Dedifferentiated amniotic fluid mesenchymal stem cell (primary cell): Measurements from ENCODE around the gene DCAF12.
A peak's percentile ranks its signal among the peaks of the same experiment; 100 is the strongest.
"Not testable (repeated sequence)": the region's sequence is repeated elsewhere in the genome, so short reads cannot be mapped to it uniquely, and the experiment has no call there.

Experiments
- DNase-seq: peaks from one replicate; pipeline ENCODE4 v3.0.0-alpha.2; 2016; ENCODE audit errors: extremely low spot score

The DCAF12 gene

GRCh38 chr9:34126207-34127034 is at the start of gene DCAF12:
DCAF12 (minus strand) TSS chr9:34126698; CDS start chr9:34126431, 267 bp downstream.
- peak; percentile 81 for DNase-seq

- DNase-seq: no peak
These were observed 49.6 kb upstream of the DCAF12 start for GRCh38 chr9:34176089-34176488.

- DNase-seq: no peak
These were observed 45.4 kb upstream of the DCAF12 start for GRCh38 chr9:34171753-34172535.

GRCh38 chr9:34170237-34170991 is 43.9 kb upstream of the DCAF12 start:
- no peak for DNase-seq

- DNase-seq: no peak
These were observed 42.6 kb upstream of the DCAF12 start for GRCh38 chr9:34169125-34169524.

- DNase-seq: no peak
These were observed 36.9 kb upstream of the DCAF12 start for GRCh38 chr9:34163434-34163833.

- DNase-seq: peak; percentile 22
These were observed 31.9 kb upstream of the DCAF12 start for GRCh38 chr9:34158362-34158869.

GRCh38 chr9:34157898-34158297 is 31.4 kb upstream of the DCAF12 start:
- DNase-seq: no peak

- no peak for DNase-seq
These were observed 30.8 kb upstream of the DCAF12 start for GRCh38 chr9:34157318-34157717.

GRCh38 chr9:34154057-34154456 is 27.6 kb upstream of the DCAF12 start:
- DNase-seq: no peak

- no peak for DNase-seq
These were observed 24.9 kb upstream of the DCAF12 start for GRCh38 chr9:34151398-34151797.

GRCh38 chr9:34145165-34145564 is 18.7 kb upstream of the DCAF12 start:
- DNase-seq: no peak

GRCh38 chr9:34143116-34143515 is 16.6 kb upstream of the DCAF12 start:
- no peak for DNase-seq

- no peak for DNase-seq
These were observed 14.4 kb upstream of the DCAF12 start for GRCh38 chr9:34140853-34141252.

- peak; percentile 85 for DNase-seq
These were observed 13.1 kb upstream of the DCAF12 start for GRCh38 chr9:34139477-34140146.

- DNase-seq: not testable (repeated sequence)
These were observed 12.1 kb upstream of the DCAF12 start for GRCh38 chr9:34138644-34139043.

GRCh38 chr9:34134521-34134920 is 8.0 kb upstream of the DCAF12 start:
- DNase-seq: no peak

GRCh38 chr9:34133436-34133949 is 7.0 kb upstream of the DCAF12 start:
- DNase-seq: no peak

- no peak for DNase-seq
These were observed 5.1 kb upstream of the DCAF12 start for GRCh38 chr9:34131571-34131970.

- DNase-seq: no peak
These were observed 794 bp upstream of the DCAF12 start for GRCh38 chr9:34127035-34127948.
